OCI-LY7 (cell line): ENCODE measurements around the gene EDNRB.

ENCODE experiments used
- EZH2phosphoT487 ChIP-seq: fragments of 200-600 bp; sonication (generic); IDR thresholded peaks from 2 replicates; pipeline ENCODE4 v1.6.1; 2018; ENCODE audit warnings: low read depth, borderline replicate concordance, mild to moderate bottlenecking, mixed run types, antibody characterized with exemption, low read length, moderate library complexity, mixed read lengths
- TF ChIP-seq, protein P1 (sequence below): fragments of 200-600 bp; sonication (generic); conservative IDR thresholded peaks from 2 replicates; pipeline ENCODE4 v1.5.1; 2014; ENCODE audit warnings: mild to moderate bottlenecking, antibody characterized with exemption, low read length, moderate library complexity, mixed read lengths

DNA sequence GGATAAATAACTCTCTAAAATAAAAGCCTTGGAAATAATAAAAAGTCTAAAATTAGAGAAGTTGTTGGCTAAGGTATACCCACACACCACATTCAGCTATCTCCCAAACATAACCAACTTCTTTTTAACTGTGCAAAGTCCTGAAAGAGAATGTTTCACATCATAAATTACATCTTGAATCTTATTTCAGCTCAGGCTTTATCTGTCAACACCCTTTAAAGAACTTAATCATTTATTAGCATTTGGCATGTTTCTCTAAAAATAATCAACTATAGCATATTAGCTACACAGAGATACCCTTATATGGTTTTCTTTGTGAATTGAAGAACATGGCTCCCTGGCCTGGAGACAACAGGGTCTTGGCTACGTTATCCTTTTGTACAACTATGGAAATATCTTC is 6.9 kb downstream of the EDNRB start:
- TF ChIP-seq, protein P1, sequence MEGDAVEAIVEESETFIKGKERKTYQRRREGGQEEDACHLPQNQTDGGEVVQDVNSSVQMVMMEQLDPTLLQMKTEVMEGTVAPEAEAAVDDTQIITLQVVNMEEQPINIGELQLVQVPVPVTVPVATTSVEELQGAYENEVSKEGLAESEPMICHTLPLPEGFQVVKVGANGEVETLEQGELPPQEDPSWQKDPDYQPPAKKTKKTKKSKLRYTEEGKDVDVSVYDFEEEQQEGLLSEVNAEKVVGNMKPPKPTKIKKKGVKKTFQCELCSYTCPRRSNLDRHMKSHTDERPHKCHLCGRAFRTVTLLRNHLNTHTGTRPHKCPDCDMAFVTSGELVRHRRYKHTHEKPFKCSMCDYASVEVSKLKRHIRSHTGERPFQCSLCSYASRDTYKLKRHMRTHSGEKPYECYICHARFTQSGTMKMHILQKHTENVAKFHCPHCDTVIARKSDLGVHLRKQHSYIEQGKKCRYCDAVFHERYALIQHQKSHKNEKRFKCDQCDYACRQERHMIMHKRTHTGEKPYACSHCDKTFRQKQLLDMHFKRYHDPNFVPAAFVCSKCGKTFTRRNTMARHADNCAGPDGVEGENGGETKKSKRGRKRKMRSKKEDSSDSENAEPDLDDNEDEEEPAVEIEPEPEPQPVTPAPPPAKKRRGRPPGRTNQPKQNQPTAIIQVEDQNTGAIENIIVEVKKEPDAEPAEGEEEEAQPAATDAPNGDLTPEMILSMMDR: no peak
- no peak for TF ChIP-seq EZH2phosphoT487
